Endometrial microvascular endothelial cells (primary cell): Measurements from ENCODE around the gene OR9Q1. TPM values are rescaled to one million over a fixed set of nuclear protein-coding genes. Genes with fewer than 3 reads are reported as not detected.
"Not testable (repeated sequence)": the region's sequence is repeated elsewhere in the genome, so short reads cannot be mapped to it uniquely, and the experiment has no call there.

Experiments used
- in situ Hi-C: cut with HindIII; loops from 2 replicates; pipeline ENCODE4 v1.10.0; 2017; ENCODE audit warnings: low sequenced_read_pairs, low pct_unique_long_range_greater_than_20kb; ENCODE audit errors: inconsistent ontology term
- total RNA-seq: library from RNA; depleted of rRNA; stranded (reverse); fragments of >200 nt; gene quantifications from one replicate; pipeline ENCODE4 v1.2.3, GENCODE V29; 2015; ENCODE audit errors: inconsistent ontology term

The OR9Q1 gene
- total RNA-seq, 1 donor from 2014 or later, result not detected

- in situ Hi-C loops, result no loop called here
These were observed 172.3 kb downstream of the OR9Q1 start for GRCh38 chr11:58195939-58196338.

GRCh38 chr11:58199271-58199670 is 175.6 kb downstream of the OR9Q1 start:
- in situ Hi-C loops, result no loop called here

GRCh38 chr11:58204042-58204441 is 180.4 kb downstream of the OR9Q1 start, which contains the start of gene OR1S2:
Gene OR1S2, minus strand, starts transcription at chr11:58204142. Its CDS starts 0 bp downstream, at chr11:58204142.
- in situ Hi-C loops, result no loop called here

- in situ Hi-C loops, result not testable (repeated sequence)
These were observed 188.7 kb downstream of the OR9Q1 start, which contains the start of gene OR1S1 for GRCh38 chr11:58212420-58212819. Gene OR1S1, plus strand, starts transcription at chr11:58212720.

GRCh38 chr11:58216476-58216875 is 192.8 kb downstream of the OR9Q1 start:
- in situ Hi-C loops, result no loop called here

- in situ Hi-C loops, result no loop called here
These were observed 199.0 kb downstream of the OR9Q1 start for GRCh38 chr11:58222721-58223120.

- in situ Hi-C loops, result no loop called here
These were observed 204.4 kb downstream of the OR9Q1 start for GRCh38 chr11:58227956-58228615.

Other genes starting within 250 kb of the OR9Q1 start
- gene OR6Q1, start 7.1 kb downstream of the OR9Q1 start, total RNA-seq, result not detected
- gene OR9I1, start 101.6 kb downstream of the OR9Q1 start, total RNA-seq, result not detected
- gene OR9Q2, start 165.2 kb downstream of the OR9Q1 start, total RNA-seq, result not detected
- not detected for gene OR1S2, start 180.3 kb downstream of the OR9Q1 start, total RNA-seq
- gene OR1S1, start 188.8 kb downstream of the OR9Q1 start, total RNA-seq, result not detected
- gene OR10Q1, start 205.0 kb downstream of the OR9Q1 start, total RNA-seq, result not detected
- gene OR10W1, start 244.4 kb downstream of the OR9Q1 start, total RNA-seq, result not detected